ENCODE data around the gene EVPL. TPM values are rescaled to one million over a fixed set of nuclear protein-coding genes. Genes with fewer than 3 reads are reported as not detected.
"Not testable (repeated sequence)": the region's sequence is repeated elsewhere in the genome, so short reads cannot be mapped to it uniquely, and the experiment has no call there.

Gene EVPL
- polyA plus RNA-seq, 1 donor (not counting 4 experiments of a cell fraction or from before 2014, with no cell fraction given), result 7.6 TPM

DNA sequence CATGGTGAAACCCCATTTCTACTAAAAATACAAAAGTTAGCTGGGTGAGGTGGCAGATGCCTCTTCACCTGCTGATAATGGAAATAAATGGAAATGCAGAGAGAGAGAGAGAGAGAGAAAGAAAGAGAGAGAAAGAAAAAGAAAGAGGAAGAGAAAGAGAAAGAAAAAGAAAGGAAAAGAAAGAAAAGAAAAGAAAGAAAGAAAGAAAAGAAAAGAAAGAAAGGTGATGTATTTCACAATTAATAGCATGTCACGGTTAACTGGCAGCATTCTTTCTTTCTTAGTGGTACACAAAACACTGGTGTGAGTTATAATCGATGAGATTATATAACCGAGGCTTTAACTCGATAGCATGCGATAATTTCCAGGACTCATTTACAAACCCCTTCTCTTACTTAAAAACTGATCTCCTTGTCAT lies 51.3 kb downstream of the EVPL start:
- Histone ChIP-seq H3K9me3 (ENCODE audit: control insufficient read depth, low read depth, low read length) (no peaks in the 10 kb centered on the region), H3K4me3 (ENCODE audit: control insufficient read depth in 2 of 3, extremely low read depth in 1 of 3, insufficient read depth in 2 of 3, low read depth in 1 of 3, low read length in 3 of 3) (peak overlapping the region in 2 of 3 experiments; percentile 25 to 44), H3K79me2 (ENCODE audit: control insufficient read depth, insufficient read depth, low read length) (peaks cover 3% of the 10 kb centered on the region), H4K20me1 (ENCODE audit: control insufficient read depth, extremely low read depth, insufficient read depth, low read length) (no peaks in the 10 kb centered on the region), H3K4me2 (ENCODE audit: control insufficient read depth, extremely low read depth, insufficient read depth, low read depth, low read length) (peak overlapping the region; percentile 84), H3K9me1 (ENCODE audit: control insufficient read depth, extremely low read depth, insufficient read depth, low read length) (no peaks in the 10 kb centered on the region), H3K27me3 (ENCODE audit: control insufficient read depth, extremely low read depth, insufficient read depth, low read length) (no peaks in the 10 kb centered on the region), H2AFZ (ENCODE audit: control insufficient read depth, low read length) (peak overlapping the region; percentile 13), H3K4me1 (ENCODE audit: control insufficient read depth, extremely low read depth, insufficient read depth, low read length) (peaks cover 12% of the 10 kb centered on the region), H3K27ac (ENCODE audit: control insufficient read depth, insufficient read depth, low read length) (peak overlapping the region; percentile 10), H3K9ac (ENCODE audit: control insufficient read depth, extremely low read depth, insufficient read depth, low read length) (no peak overlapping the region), H3K36me3 (ENCODE audit: control insufficient read depth in 2 of 2, extremely low read depth in 1 of 2, insufficient read depth in 2 of 2, low read length in 2 of 2) (peaks cover 0 to 4% of the 10 kb centered on the region in 2 experiments)
- DNase-seq (ENCODE audit: low read depth, low spot score), result no peak
- TF ChIP-seq EZH2 (IDR thresholded peaks at IDR 0.05; ENCODE audit: low read length) (no peak), CTCF (optimal IDR thresholded peaks at IDR 0.05 in 1 of 3, IDR thresholded peaks at IDR 0.05 in 1 of 3, conservative IDR thresholded peaks at IDR 0.05 in 1 of 3; ENCODE audit: extremely low read depth in 1 of 3, insufficient read depth in 2 of 3, low read length in 3 of 3) (no peak)
- no peak for FAIRE-seq
- dilution Hi-C loops (cut with MboI; ENCODE audit: extremely low pct_ligation_motif_present, low sequenced_read_pairs), result no loop called here

DNA sequence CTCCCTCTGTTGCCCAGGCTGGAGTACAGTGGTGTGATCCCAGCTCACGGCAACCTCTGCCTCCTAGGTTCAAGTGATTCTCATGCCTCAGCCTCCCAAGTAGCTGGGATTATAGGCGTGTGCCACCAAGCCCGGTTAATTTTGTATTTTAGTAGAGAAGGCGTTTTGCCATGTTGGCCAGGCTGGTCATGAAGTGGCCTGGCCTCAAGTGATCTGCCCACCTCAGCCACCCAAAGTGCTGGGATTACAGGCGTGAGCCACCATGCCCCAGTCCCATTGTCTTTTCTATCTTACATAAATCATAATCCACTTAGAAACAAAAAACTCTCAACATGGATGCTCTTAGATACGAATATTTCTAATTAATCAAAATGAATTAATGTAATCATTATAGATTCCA lies 51.9 kb downstream of the EVPL start:
- H3K4me2 ChIP-seq (ENCODE audit: control insufficient read depth, extremely low read depth, insufficient read depth, low read depth, low read length); H3K79me2 ChIP-seq (ENCODE audit: control insufficient read depth, insufficient read depth, low read length); H2AFZ ChIP-seq (ENCODE audit: control insufficient read depth, low read length); H4K20me1 ChIP-seq (ENCODE audit: control insufficient read depth, extremely low read depth, insufficient read depth, low read length); H3K4me3 ChIP-seq (ENCODE audit: control insufficient read depth in 2 of 3, extremely low read depth in 1 of 3, insufficient read depth in 2 of 3, low read depth in 1 of 3, low read length in 3 of 3); FAIRE-seq; H3K9ac ChIP-seq (ENCODE audit: control insufficient read depth, extremely low read depth, insufficient read depth, low read length); H3K9me3 ChIP-seq (ENCODE audit: control insufficient read depth, low read depth, low read length); H3K27me3 ChIP-seq (ENCODE audit: control insufficient read depth, extremely low read depth, insufficient read depth, low read length); DNase-seq (ENCODE audit: low read depth, low spot score); H3K36me3 ChIP-seq (ENCODE audit: control insufficient read depth in 2 of 2, extremely low read depth in 1 of 2, insufficient read depth in 2 of 2, low read length in 2 of 2); H3K9me1 ChIP-seq (ENCODE audit: control insufficient read depth, extremely low read depth, insufficient read depth, low read length); dilution Hi-C loops (cut with MboI; ENCODE audit: extremely low pct_ligation_motif_present, low sequenced_read_pairs); H3K27ac ChIP-seq (ENCODE audit: control insufficient read depth, insufficient read depth, low read length): not testable (repeated sequence)
- peaks cover 10% of the 10 kb centered on the region for H3K4me1 ChIP-seq (ENCODE audit: control insufficient read depth, extremely low read depth, insufficient read depth, low read length)

- Histone ChIP-seq H4K20me1 (ENCODE audit: control insufficient read depth, extremely low read depth, insufficient read depth, low read length) (no peaks in the 10 kb centered on the region), H3K4me2 (ENCODE audit: control insufficient read depth, extremely low read depth, insufficient read depth, low read depth, low read length) (no peak overlapping the region), H3K36me3 (ENCODE audit: control insufficient read depth in 2 of 2, extremely low read depth in 1 of 2, insufficient read depth in 2 of 2, low read length in 2 of 2) (peaks cover 5 to 11% of the 10 kb centered on the region in 2 experiments), H2AFZ (ENCODE audit: control insufficient read depth, low read length) (no peak overlapping the region), H3K9me1 (ENCODE audit: control insufficient read depth, extremely low read depth, insufficient read depth, low read length) (no peaks in the 10 kb centered on the region), H3K4me3 (ENCODE audit: control insufficient read depth in 2 of 3, extremely low read depth in 1 of 3, insufficient read depth in 2 of 3, low read depth in 1 of 3, low read length in 3 of 3) (no peak overlapping the region), H3K9ac (ENCODE audit: control insufficient read depth, extremely low read depth, insufficient read depth, low read length) (no peak overlapping the region), H3K79me2 (ENCODE audit: control insufficient read depth, insufficient read depth, low read length) (no peaks in the 10 kb centered on the region), H3K27ac (ENCODE audit: control insufficient read depth, insufficient read depth, low read length) (no peak overlapping the region), H3K4me1 (ENCODE audit: control insufficient read depth, extremely low read depth, insufficient read depth, low read length) (no peaks in the 10 kb centered on the region), H3K9me3 (ENCODE audit: control insufficient read depth, low read depth, low read length) (no peaks in the 10 kb centered on the region), H3K27me3 (ENCODE audit: control insufficient read depth, extremely low read depth, insufficient read depth, low read length) (no peaks in the 10 kb centered on the region)
- dilution Hi-C loops (cut with MboI; ENCODE audit: extremely low pct_ligation_motif_present, low sequenced_read_pairs), result no loop called here
- DNase-seq (ENCODE audit: low read depth, low spot score) (no peak), FAIRE-seq (no peak)
- TF ChIP-seq CTCF (optimal IDR thresholded peaks at IDR 0.05 in 1 of 3, IDR thresholded peaks at IDR 0.05 in 1 of 3, conservative IDR thresholded peaks at IDR 0.05 in 1 of 3; ENCODE audit: extremely low read depth in 1 of 3, insufficient read depth in 2 of 3, low read length in 3 of 3), result no peak
- TF ChIP-seq EZH2 (IDR thresholded peaks at IDR 0.05; ENCODE audit: low read length), result no peak
These were observed 56.5 kb downstream of the EVPL start for GRCh38 chr17:75970626-75971025.
